Neural crest cell (in vitro differentiated cells): ENCODE results near the gene CNTNAP2. TPM values are rescaled to one million over a fixed set of nuclear protein-coding genes. Genes with fewer than 3 reads are reported as not detected.

Experiments
- DNase-seq: peaks from one replicate; pipeline ENCODE4 v3.0.0; 2021; ENCODE audit warnings: low read depth, mixed read lengths, low spot score
- H3K27ac Mint-ChIP-seq: one replicate; pipeline ENCODE4 v1.8.0; 2021; ENCODE audit warnings: mild to moderate bottlenecking, mixed read lengths; ENCODE audit not compliant: unreplicated experiment
- H3K27me3 Mint-ChIP-seq: 2 replicates; pipeline ENCODE4 v1.8.0; 2021; ENCODE audit warnings: low read depth, mild to moderate bottlenecking, mixed read lengths
- H3K36me3 Mint-ChIP-seq: 2 replicates; pipeline ENCODE4 v1.8.0; 2021; ENCODE audit warnings: low read depth, mild to moderate bottlenecking, mixed read lengths
- H3K4me1 Mint-ChIP-seq: 2 replicates; pipeline ENCODE4 v1.8.0; 2021; ENCODE audit warnings: mixed read lengths
- H3K4me3 Mint-ChIP-seq: one replicate; pipeline ENCODE4 v1.8.0; 2021; ENCODE audit warnings: mild to moderate bottlenecking, mixed read lengths
- H3K9me3 Mint-ChIP-seq: 2 replicates; pipeline ENCODE4 v1.8.0; 2021; ENCODE audit warnings: mixed read lengths
- CTCF ChIP-seq: fragments of 200-600 bp; sonication (generic); conservative IDR thresholded peaks from 2 replicates; pipeline ENCODE4 v1.5.0; 2021; ENCODE audit warnings: antibody characterized with exemption, mild to moderate bottlenecking
- total RNA-seq: library from RNA; stranded (reverse); gene quantifications from 2 replicates; pipeline ENCODE4 v1.2.1, GENCODE V29; 2021

Gene CNTNAP2
- total RNA-seq, 1 donor from 2014 or later = 12.9 TPM

GRCh38 chr7:146731185-146731584, 614.6 kb downstream of the CNTNAP2 start:
- H3K4me1 Mint-ChIP-seq = no peaks in the 10 kb centered on the region
- no peak overlapping the region for H3K4me3 Mint-ChIP-seq
- no peak for DNase-seq
- no peak for TF ChIP-seq CTCF
- H3K9me3 Mint-ChIP-seq = no peaks in the 10 kb centered on the region
- H3K27ac Mint-ChIP-seq = no peak overlapping the region
- H3K36me3 Mint-ChIP-seq = no peaks in the 10 kb centered on the region
- no peaks in the 10 kb centered on the region for H3K27me3 Mint-ChIP-seq

- H3K27me3 Mint-ChIP-seq = no peaks in the 10 kb centered on the region
- H3K27ac Mint-ChIP-seq = no peak overlapping the region
- no peaks in the 10 kb centered on the region for H3K36me3 Mint-ChIP-seq
- no peak overlapping the region for H3K4me3 Mint-ChIP-seq
- no peaks in the 10 kb centered on the region for H3K9me3 Mint-ChIP-seq
- no peak for TF ChIP-seq CTCF
- DNase-seq = no peak
- H3K4me1 Mint-ChIP-seq = no peaks in the 10 kb centered on the region
These were observed 619.4 kb downstream of the CNTNAP2 start for GRCh38 chr7:146735992-146736391.

- Mint-ChIP-seq H3K9me3 (peaks cover 4% of the 10 kb centered on the region), H3K27ac (no peak overlapping the region), H3K36me3 (no peaks in the 10 kb centered on the region), H3K4me1 (no peaks in the 10 kb centered on the region), H3K4me3 (no peak overlapping the region), H3K27me3 (no peaks in the 10 kb centered on the region)
- TF ChIP-seq CTCF = peak; percentile 51
- no peak for DNase-seq
These were observed 620.0 kb downstream of the CNTNAP2 start for GRCh38 chr7:146736446-146737190.

GRCh38 chr7:146740039-146740438, 623.4 kb downstream of the CNTNAP2 start:
- H3K9me3 Mint-ChIP-seq = peaks cover 4% of the 10 kb centered on the region
- no peak overlapping the region for H3K4me3 Mint-ChIP-seq
- no peaks in the 10 kb centered on the region for H3K27me3 Mint-ChIP-seq
- no peak overlapping the region for H3K27ac Mint-ChIP-seq
- H3K36me3 Mint-ChIP-seq = no peaks in the 10 kb centered on the region
- no peak for DNase-seq
- no peaks in the 10 kb centered on the region for H3K4me1 Mint-ChIP-seq
- no peak for TF ChIP-seq CTCF

GRCh38 chr7:146741911-146742310, 625.3 kb downstream of the CNTNAP2 start:
- TF ChIP-seq CTCF = no peak
- Mint-ChIP-seq H3K4me1 (no peaks in the 10 kb centered on the region), H3K36me3 (no peaks in the 10 kb centered on the region), H3K4me3 (no peak overlapping the region), H3K27me3 (no peaks in the 10 kb centered on the region), H3K9me3 (peaks cover 4% of the 10 kb centered on the region), H3K27ac (no peak overlapping the region)
- DNase-seq = no peak
